Ectodermal cell (in vitro differentiated cells): Measurements from ENCODE around the gene CFAP54.

ENCODE experiments used
- H3K27ac ChIP-seq: 2 replicates; pipeline ENCODE4 v1.7.0; 2013; ENCODE audit warnings: mild to moderate bottlenecking, low read depth, low read length; ENCODE audit not compliant: insufficient read depth, poor library complexity, severe bottlenecking
- H3K27me3 ChIP-seq: 2 replicates; pipeline ENCODE4 v1.7.0; 2013; ENCODE audit warnings: mild to moderate bottlenecking, low read length; ENCODE audit not compliant: insufficient read depth, control insufficient read depth, poor library complexity, severe bottlenecking
- H3K36me3 ChIP-seq: one replicate; pipeline ENCODE4 v1.7.0; 2013; ENCODE audit warnings: low read length; ENCODE audit not compliant: control insufficient read depth, insufficient read depth
- H3K4me1 ChIP-seq: one replicate; pipeline ENCODE4 v1.7.0; 2013; ENCODE audit warnings: low read length; ENCODE audit not compliant: control insufficient read depth, insufficient read depth
- H3K4me3 ChIP-seq: 2 replicates; pipeline ENCODE4 v1.7.0; 2013; ENCODE audit warnings: low read depth, low read length, control low read depth; ENCODE audit not compliant: insufficient read depth
- H3K9me3 ChIP-seq: 2 replicates; pipeline ENCODE4 v1.7.0; 2013; ENCODE audit warnings: mild to moderate bottlenecking, low read length, moderate library complexity; ENCODE audit not compliant: control insufficient read depth
- WGBS, 2 experiments: methylation state at CpG; one replicate each; pipeline ENCODE4 v1.1.7; 2013; ENCODE audit warnings: missing lambda C conversion rate in 2 of 2; 5-methylcytosine and 5-hydroxymethylcytosine counted together

Gene CFAP54

GRCh38 chr12:96606644-96607043, 117.3 kb downstream of the CFAP54 start:
- Histone ChIP-seq H3K4me3 (no peak overlapping the region), H3K27ac (no peak overlapping the region), H3K27me3 (no peaks in the 10 kb centered on the region), H3K9me3 (no peaks in the 10 kb centered on the region), H3K4me1 (no peaks in the 10 kb centered on the region), H3K36me3 (no peaks in the 10 kb centered on the region)
- WGBS, 2 experiments = 88 to 89% methylated on average over 4 of the region's 4 CpGs

- 91 to 92% methylated on average over 2 of the region's 2 CpGs for WGBS, 2 experiments
Measured at GRCh38 chr12:96617178-96617577, 127.8 kb downstream of the CFAP54 start.

GRCh38 chr12:96623155-96623554, 133.8 kb downstream of the CFAP54 start:
- Histone ChIP-seq H3K36me3 (no peaks in the 10 kb centered on the region), H3K27ac (no peak overlapping the region), H3K9me3 (no peaks in the 10 kb centered on the region), H3K4me3 (no peak overlapping the region), H3K4me1 (peaks cover 12% of the 10 kb centered on the region), H3K27me3 (peaks cover 6% of the 10 kb centered on the region)

More at GRCh38 chr12:96617178-96617577, 127.8 kb downstream of the CFAP54 start:
- Histone ChIP-seq H3K4me1 (no peaks in the 10 kb centered on the region), H3K27ac (no peak overlapping the region), H3K4me3 (no peak overlapping the region), H3K36me3 (no peaks in the 10 kb centered on the region), H3K9me3 (no peaks in the 10 kb centered on the region), H3K27me3 (no peaks in the 10 kb centered on the region)

GRCh38 chr12:96623656-96624217, 134.4 kb downstream of the CFAP54 start:
- H3K27me3 ChIP-seq = peaks cover 6% of the 10 kb centered on the region
- H3K4me1 ChIP-seq = peaks cover 12% of the 10 kb centered on the region
- H3K36me3 ChIP-seq = no peaks in the 10 kb centered on the region
- no peak overlapping the region for H3K27ac ChIP-seq
- no peaks in the 10 kb centered on the region for H3K9me3 ChIP-seq
- 78% methylated on average over 3 of the region's 4 CpGs for WGBS, 2 experiments
- H3K4me3 ChIP-seq = no peak overlapping the region

- Histone ChIP-seq H3K36me3 (no peaks in the 10 kb centered on the region), H3K27ac (no peak overlapping the region), H3K4me3 (no peak overlapping the region), H3K27me3 (no peaks in the 10 kb centered on the region), H3K4me1 (no peaks in the 10 kb centered on the region), H3K9me3 (no peaks in the 10 kb centered on the region)
- WGBS, 2 experiments = 88 to 94% methylated on average over 3 of the region's 3 CpGs
Measured at GRCh38 chr12:96635844-96636243, 146.5 kb downstream of the CFAP54 start.

- Histone ChIP-seq H3K4me1 (no peaks in the 10 kb centered on the region), H3K36me3 (no peaks in the 10 kb centered on the region), H3K27me3 (no peaks in the 10 kb centered on the region), H3K9me3 (no peaks in the 10 kb centered on the region), H3K4me3 (no peak overlapping the region), H3K27ac (no peak overlapping the region)
- WGBS, 2 experiments = 95 to 98% methylated on average over 4 to 5 of the region's 5 CpGs
Measured at GRCh38 chr12:96636895-96637294, 147.5 kb downstream of the CFAP54 start.

GRCh38 chr12:96648923-96649322, 159.5 kb downstream of the CFAP54 start:
- no peak overlapping the region for H3K27ac ChIP-seq
- 88 to 92% methylated on average over 1 of the region's 1 CpG for WGBS, 2 experiments
- no peak overlapping the region for H3K4me3 ChIP-seq
- H3K9me3 ChIP-seq = no peaks in the 10 kb centered on the region
- no peaks in the 10 kb centered on the region for H3K36me3 ChIP-seq
- H3K4me1 ChIP-seq = no peaks in the 10 kb centered on the region
- H3K27me3 ChIP-seq = no peaks in the 10 kb centered on the region

- H3K9me3 ChIP-seq = no peaks in the 10 kb centered on the region
- H3K27ac ChIP-seq = no peak overlapping the region
- no peaks in the 10 kb centered on the region for H3K4me1 ChIP-seq
- H3K36me3 ChIP-seq = no peaks in the 10 kb centered on the region
- 55 to 62% methylated on average over 1 of the region's 2 CpGs for WGBS, 2 experiments
- no peaks in the 10 kb centered on the region for H3K27me3 ChIP-seq
- no peak overlapping the region for H3K4me3 ChIP-seq
Measured at GRCh38 chr12:96652870-96653269, 163.5 kb downstream of the CFAP54 start.

GRCh38 chr12:96658075-96658474, 168.7 kb downstream of the CFAP54 start:
- Histone ChIP-seq H3K9me3 (no peaks in the 10 kb centered on the region), H3K27ac (no peak overlapping the region), H3K27me3 (no peaks in the 10 kb centered on the region), H3K4me1 (peaks cover 7% of the 10 kb centered on the region), H3K4me3 (no peak overlapping the region), H3K36me3 (no peaks in the 10 kb centered on the region)
- 95 to 100% methylated on average over 1 of the region's 1 CpG for WGBS, 2 experiments

GRCh38 chr12:96669786-96670185, 180.4 kb downstream of the CFAP54 start:
- Histone ChIP-seq H3K27ac (no peak overlapping the region), H3K36me3 (no peaks in the 10 kb centered on the region), H3K4me3 (no peak overlapping the region), H3K9me3 (peaks cover 2% of the 10 kb centered on the region), H3K4me1 (no peaks in the 10 kb centered on the region), H3K27me3 (no peaks in the 10 kb centered on the region)
- 90 to 97% methylated on average over 4 of the region's 4 CpGs for WGBS, 2 experiments
